IMR-90 (cell line): ENCODE measurements around the gene SASH3.

ENCODE experiments used
- BHLHE40 ChIP-seq: fragments of 150-350 bp; IDR thresholded peaks from 2 replicates; pipeline ENCODE4 v1.6.1; 2016; ENCODE audit warnings: mild to moderate bottlenecking, low read depth, low read length
- CEBPB ChIP-seq: IDR thresholded peaks from 2 replicates; pipeline ENCODE4 v1.6.1; 2012; ENCODE audit warnings: low read depth, low read length, improper control_type of control experiment
- CHD1 ChIP-seq: IDR thresholded peaks from 2 replicates; pipeline ENCODE4 v1.6.1; 2012; ENCODE audit warnings: low read depth, low read length, improper control_type of control experiment
- CTCF ChIP-seq: conservative IDR thresholded peaks from 2 replicates; pipeline ENCODE4 v1.5.1; 2012; ENCODE audit warnings: mild to moderate bottlenecking, low read depth, low read length, improper control_type of control experiment
- ELK1 ChIP-seq: fragments of 150-350 bp; IDR thresholded peaks from 2 replicates; pipeline ENCODE4 v1.6.1; 2016; ENCODE audit warnings: low read depth, mild to moderate bottlenecking, low read length, moderate library complexity, borderline replicate concordance
- FOS ChIP-seq: fragments of 150-350 bp; IDR thresholded peaks from 2 replicates; pipeline ENCODE4 v1.6.1; 2016; ENCODE audit warnings: low read depth, low read length
- MAFK ChIP-seq: IDR thresholded peaks from 2 replicates; pipeline ENCODE4 v1.6.1; 2012; ENCODE audit warnings: low read depth, low read length, improper control_type of control experiment
- MAZ ChIP-seq: IDR thresholded peaks from 2 replicates; pipeline ENCODE4 v1.6.1; 2012; ENCODE audit warnings: low read depth, mild to moderate bottlenecking, low read length, improper control_type of control experiment, moderate library complexity, borderline replicate concordance
- POLR2A ChIP-seq: IDR thresholded peaks from 2 replicates; pipeline ENCODE4 v1.6.1; 2012; ENCODE audit warnings: mild to moderate bottlenecking, low read depth, low read length
- RAD21 ChIP-seq: IDR thresholded peaks from 2 replicates; pipeline ENCODE4 v1.6.1; 2012; ENCODE audit warnings: low read length, improper control_type of control experiment
- RCOR1 ChIP-seq: IDR thresholded peaks from 2 replicates; pipeline ENCODE4 v1.6.1; 2012; ENCODE audit warnings: mild to moderate bottlenecking, low read length, improper control_type of control experiment; ENCODE audit not compliant: insufficient replicate concordance
- RFX5 ChIP-seq: IDR thresholded peaks from 2 replicates; pipeline ENCODE4 v1.8.0; 2012; ENCODE audit warnings: low read depth, mild to moderate bottlenecking, low read length, moderate library complexity
- SMC3 ChIP-seq: fragments of 150-350 bp; IDR thresholded peaks from 2 replicates; pipeline ENCODE4 v1.6.1; 2016; ENCODE audit warnings: low read depth, mild to moderate bottlenecking, antibody characterized with exemption, low read length, moderate library complexity
- USF2 ChIP-seq: fragments of 150-350 bp; IDR thresholded peaks from 2 replicates; pipeline ENCODE4 v1.6.1; 2017; ENCODE audit warnings: mild to moderate bottlenecking, antibody characterized with exemption, low read length, low read depth

- TF ChIP-seq POLR2A, result no peak
- TF ChIP-seq USF2, result no peak
- no peak for TF ChIP-seq SMC3
- TF ChIP-seq CTCF, result no peak
- no peak for TF ChIP-seq RFX5
- no peak for TF ChIP-seq RAD21
- TF ChIP-seq ELK1, result no peak
- TF ChIP-seq MAFK, result no peak
- no peak for TF ChIP-seq CHD1
- TF ChIP-seq BHLHE40, result no peak
- TF ChIP-seq FOS, result no peak
- TF ChIP-seq MAZ, result no peak
- TF ChIP-seq RCOR1, result no peak
- no peak for TF ChIP-seq CEBPB
Measured at GRCh38 chrX:129761596-129761995, 18.2 kb upstream of the SASH3 start.
